ENCODE measurements around the gene NPLOC4.

DNA sequence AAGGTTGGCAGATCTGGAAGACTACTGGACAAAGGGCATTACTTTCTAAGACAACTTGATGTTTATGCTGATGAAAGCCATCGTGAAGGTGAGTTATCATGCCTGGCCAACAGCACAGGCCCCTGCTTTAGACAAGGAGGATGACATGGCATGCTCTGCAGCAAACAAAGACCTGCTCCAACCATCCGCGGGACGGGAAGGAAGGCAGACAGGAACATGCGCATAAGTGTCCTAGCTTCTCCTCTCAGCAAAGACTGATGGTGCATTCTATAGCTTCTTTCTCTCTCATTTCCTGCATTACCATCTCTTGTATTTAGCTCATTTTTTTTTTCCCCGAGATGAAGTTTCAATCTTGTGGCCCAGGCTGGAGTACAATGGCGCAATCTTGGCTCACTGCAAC, 5.4 kb downstream of the NPLOC4 start:
- TF ChIP-seq POLR2A (IDR thresholded peaks at IDR 0.05) (no peak), EP300 (IDR thresholded peaks at IDR 0.05) (no peak)
- TF ChIP-seq, protein P1, sequence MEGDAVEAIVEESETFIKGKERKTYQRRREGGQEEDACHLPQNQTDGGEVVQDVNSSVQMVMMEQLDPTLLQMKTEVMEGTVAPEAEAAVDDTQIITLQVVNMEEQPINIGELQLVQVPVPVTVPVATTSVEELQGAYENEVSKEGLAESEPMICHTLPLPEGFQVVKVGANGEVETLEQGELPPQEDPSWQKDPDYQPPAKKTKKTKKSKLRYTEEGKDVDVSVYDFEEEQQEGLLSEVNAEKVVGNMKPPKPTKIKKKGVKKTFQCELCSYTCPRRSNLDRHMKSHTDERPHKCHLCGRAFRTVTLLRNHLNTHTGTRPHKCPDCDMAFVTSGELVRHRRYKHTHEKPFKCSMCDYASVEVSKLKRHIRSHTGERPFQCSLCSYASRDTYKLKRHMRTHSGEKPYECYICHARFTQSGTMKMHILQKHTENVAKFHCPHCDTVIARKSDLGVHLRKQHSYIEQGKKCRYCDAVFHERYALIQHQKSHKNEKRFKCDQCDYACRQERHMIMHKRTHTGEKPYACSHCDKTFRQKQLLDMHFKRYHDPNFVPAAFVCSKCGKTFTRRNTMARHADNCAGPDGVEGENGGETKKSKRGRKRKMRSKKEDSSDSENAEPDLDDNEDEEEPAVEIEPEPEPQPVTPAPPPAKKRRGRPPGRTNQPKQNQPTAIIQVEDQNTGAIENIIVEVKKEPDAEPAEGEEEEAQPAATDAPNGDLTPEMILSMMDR (IDR thresholded peaks at IDR 0.05) = no peak
